Keratinocyte (primary cell): ENCODE measurements around the gene GGTLC2.
A peak's percentile ranks its signal among the peaks of the same experiment; 100 is the strongest.

Experiments
- EZH2 ChIP-seq: IDR thresholded peaks from one replicate; pipeline ENCODE4 v1.6.1; 2012; ENCODE audit warnings: inconsistent platforms, mild to moderate bottlenecking, low read length, moderate library complexity
- TF ChIP-seq, protein P1 (sequence below), 3 experiments: IDR thresholded peaks in 1 of 3; conservative IDR thresholded peaks in 1 of 3; optimal IDR thresholded peaks in 1 of 3; 2 replicates in 2 of 3; 3 replicates in 1 of 3; pipeline versions ENCODE3 to v1.5.1; 2011; ENCODE audit warnings: low read length in 3 of 3, mild to moderate bottlenecking in 3 of 3, moderate library complexity in 2 of 3, control low read depth in 1 of 3, inconsistent platforms in 1 of 3; ENCODE audit not compliant: insufficient read depth in 2 of 3; ENCODE audit errors: extremely low read depth in 1 of 3

DNA sequence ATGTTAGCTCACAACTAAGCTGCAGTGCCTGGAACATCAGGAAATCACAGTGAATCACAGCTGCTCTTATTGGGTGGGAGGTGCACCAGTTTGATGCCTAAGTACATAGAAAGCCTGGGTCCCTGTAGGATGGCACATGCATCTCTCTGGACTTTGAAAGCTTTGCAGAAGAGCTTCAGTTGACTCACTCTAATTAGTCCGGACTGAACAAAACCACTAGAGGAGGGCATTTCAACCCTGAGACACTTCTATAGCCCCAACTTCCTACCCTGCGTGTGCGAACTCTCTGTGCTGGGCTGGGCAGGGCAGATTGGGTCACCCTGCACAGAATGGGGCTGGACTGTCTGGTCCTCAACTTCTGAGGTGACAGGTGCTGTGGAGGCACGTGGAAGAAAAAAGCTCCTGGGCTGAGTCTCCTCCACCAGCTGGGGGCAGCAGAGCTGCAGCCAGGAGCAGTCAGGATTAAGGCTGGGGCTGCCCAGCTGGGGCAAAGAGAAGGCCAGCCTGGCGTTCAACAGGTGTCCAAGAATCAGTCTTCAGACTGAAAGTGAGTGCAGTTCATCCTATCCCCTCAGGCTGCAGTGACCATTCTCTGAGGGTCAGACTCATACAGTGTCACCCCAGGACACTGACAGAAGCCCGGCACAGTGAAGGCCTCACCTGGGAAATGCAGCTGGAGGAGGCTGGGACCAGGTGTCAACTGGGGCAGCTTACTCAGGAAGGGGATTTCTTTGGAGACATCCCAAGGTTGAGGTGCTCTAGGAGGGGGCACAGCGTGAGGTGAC is 22.1 kb downstream of the GGTLC2 start:
- TF ChIP-seq, protein P1, sequence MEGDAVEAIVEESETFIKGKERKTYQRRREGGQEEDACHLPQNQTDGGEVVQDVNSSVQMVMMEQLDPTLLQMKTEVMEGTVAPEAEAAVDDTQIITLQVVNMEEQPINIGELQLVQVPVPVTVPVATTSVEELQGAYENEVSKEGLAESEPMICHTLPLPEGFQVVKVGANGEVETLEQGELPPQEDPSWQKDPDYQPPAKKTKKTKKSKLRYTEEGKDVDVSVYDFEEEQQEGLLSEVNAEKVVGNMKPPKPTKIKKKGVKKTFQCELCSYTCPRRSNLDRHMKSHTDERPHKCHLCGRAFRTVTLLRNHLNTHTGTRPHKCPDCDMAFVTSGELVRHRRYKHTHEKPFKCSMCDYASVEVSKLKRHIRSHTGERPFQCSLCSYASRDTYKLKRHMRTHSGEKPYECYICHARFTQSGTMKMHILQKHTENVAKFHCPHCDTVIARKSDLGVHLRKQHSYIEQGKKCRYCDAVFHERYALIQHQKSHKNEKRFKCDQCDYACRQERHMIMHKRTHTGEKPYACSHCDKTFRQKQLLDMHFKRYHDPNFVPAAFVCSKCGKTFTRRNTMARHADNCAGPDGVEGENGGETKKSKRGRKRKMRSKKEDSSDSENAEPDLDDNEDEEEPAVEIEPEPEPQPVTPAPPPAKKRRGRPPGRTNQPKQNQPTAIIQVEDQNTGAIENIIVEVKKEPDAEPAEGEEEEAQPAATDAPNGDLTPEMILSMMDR (optimal IDR thresholded peaks at IDR 0.05 in 1 of 3, IDR thresholded peaks at IDR 0.05 in 1 of 3, conservative IDR thresholded peaks at IDR 0.05 in 1 of 3; ENCODE audit: extremely low read depth in 1 of 3, insufficient read depth in 2 of 3, low read length in 3 of 3) = peak; percentile 34 to 91 (median 39)
- TF ChIP-seq EZH2 = no peak
